Stimulated activated naive CD8-positive, alpha-beta T cell treated with anti-CD3 and anti-CD28 coated beads, Interleukin-15, amount 100 ng/mL, for 72 hours (primary cell): ENCODE measurements around the gene TLCD3B.

Source experiments
- ATAC-seq: fragments of 150-1000 bp; cut with Tn5 transposase; 2 replicates; pipeline ENCODE4 v1.10.0; 2021; ENCODE audit warnings: mild to moderate bottlenecking, moderate library complexity
- DNase-seq, 2 donors: peaks; one replicate each; pipeline ENCODE4 v3.0.0; 2021 to 2022
- H3K27ac Mint-ChIP-seq, 2 donors: one replicate each; pipeline ENCODE4 v1.8.0; 2022; ENCODE audit warnings: mild to moderate bottlenecking in 2 of 2, mixed read lengths in 2 of 2, moderate library complexity in 2 of 2
- H3K27me3 Mint-ChIP-seq: one replicate; pipeline ENCODE4 v1.8.0; 2022; ENCODE audit warnings: mixed read lengths
- H3K4me1 Mint-ChIP-seq: one replicate; pipeline ENCODE4 v1.8.0; 2022; ENCODE audit warnings: mild to moderate bottlenecking, mixed read lengths
- H3K4me3 Mint-ChIP-seq, 2 donors: one replicate each; pipeline ENCODE4 v1.8.0; 2022; ENCODE audit warnings: mild to moderate bottlenecking in 2 of 2, mixed read lengths in 2 of 2, moderate library complexity in 1 of 2
- H3K9me3 Mint-ChIP-seq, 2 donors: one replicate each; pipeline ENCODE4 v1.8.0; 2022; ENCODE audit warnings: mixed read lengths in 2 of 2

TLCD3B gene

GRCh38 chr16:30005341-30006094 is 25.6 kb downstream of the TLCD3B start:
- peaks cover 29% of the 10 kb centered on the region for H3K4me1 Mint-ChIP-seq
- no peaks in the 10 kb centered on the region for H3K9me3 Mint-ChIP-seq
- H3K27ac Mint-ChIP-seq = no peak overlapping the region
- H3K27me3 Mint-ChIP-seq = peaks cover 26% of the 10 kb centered on the region
- DNase-seq (peak; percentile 39 to 45), ATAC-seq (peak; percentile 68)
- no peak overlapping the region for H3K4me3 Mint-ChIP-seq

DNA sequence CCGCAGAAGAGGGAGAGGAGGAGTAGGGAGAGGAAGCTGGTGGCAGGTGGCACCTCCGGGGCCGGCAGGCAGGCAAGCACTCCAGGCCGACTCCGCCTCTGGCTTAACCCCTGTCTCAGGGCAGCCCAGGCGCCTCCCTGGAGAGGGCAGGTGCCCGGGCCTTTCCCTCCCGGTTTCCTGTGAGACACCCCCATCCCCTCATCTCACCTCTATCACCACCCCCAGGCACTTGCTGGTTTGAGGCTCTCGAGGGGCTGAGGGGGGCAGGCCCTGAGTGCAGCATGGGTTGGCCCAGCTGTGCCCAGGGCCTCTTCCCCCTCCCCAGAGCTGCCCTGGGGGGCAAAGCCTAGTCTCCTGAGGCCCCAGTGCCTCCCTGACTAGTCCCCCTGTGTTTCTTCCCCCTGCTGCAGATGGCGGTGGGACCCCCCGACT is 26.2 kb downstream of the TLCD3B start:
- H3K27ac Mint-ChIP-seq = peak overlapping the region in 1 of 2 donors; percentile 93
- H3K9me3 Mint-ChIP-seq = no peaks in the 10 kb centered on the region
- no peak overlapping the region for H3K4me3 Mint-ChIP-seq
- peaks cover 22% of the 10 kb centered on the region for H3K4me1 Mint-ChIP-seq
- H3K27me3 Mint-ChIP-seq = peaks cover 19% of the 10 kb centered on the region
- peak; percentile 31 for ATAC-seq
- no peak for DNase-seq

DNA sequence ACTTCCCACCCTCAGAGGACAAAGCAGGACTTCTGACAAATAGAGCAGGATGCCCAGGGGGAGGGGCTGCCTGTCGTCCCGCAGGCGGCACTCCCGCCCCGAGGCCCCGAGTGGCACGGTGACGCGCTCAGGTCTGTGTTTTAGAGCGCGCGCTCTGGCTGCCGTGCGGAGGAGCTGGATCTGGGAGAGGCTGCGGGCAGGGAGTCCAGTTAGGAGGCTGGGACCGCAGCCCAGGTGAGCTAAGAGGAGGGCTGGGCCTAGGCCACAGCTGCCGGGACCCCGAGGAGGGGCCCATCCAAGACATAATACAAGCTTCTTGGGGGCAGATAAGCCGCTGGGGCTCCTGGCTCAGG is 26.7 kb downstream of the TLCD3B start:
- peaks cover 15% of the 10 kb centered on the region for H3K27me3 Mint-ChIP-seq
- H3K4me3 Mint-ChIP-seq = no peak overlapping the region
- DNase-seq = no peak

GRCh38 chr16:30003670-30004423 is 27.2 kb downstream of the TLCD3B start:
- ATAC-seq (no peak), DNase-seq (no peak)
- H3K4me1 Mint-ChIP-seq = peaks cover 13% of the 10 kb centered on the region
- no peaks in the 10 kb centered on the region for H3K9me3 Mint-ChIP-seq
- H3K27ac Mint-ChIP-seq = peak overlapping the region in 1 of 2 donors; percentile 88
- peaks cover 9% of the 10 kb centered on the region for H3K27me3 Mint-ChIP-seq
- H3K4me3 Mint-ChIP-seq = no peak overlapping the region

More for the DNA sequence above, 26.7 kb downstream of the TLCD3B start:
- no peak for ATAC-seq
- no peaks in the 10 kb centered on the region for H3K9me3 Mint-ChIP-seq
- peaks cover 18% of the 10 kb centered on the region for H3K4me1 Mint-ChIP-seq
- peak overlapping the region in 1 of 2 donors; percentile 52 for H3K27ac Mint-ChIP-seq

DNA sequence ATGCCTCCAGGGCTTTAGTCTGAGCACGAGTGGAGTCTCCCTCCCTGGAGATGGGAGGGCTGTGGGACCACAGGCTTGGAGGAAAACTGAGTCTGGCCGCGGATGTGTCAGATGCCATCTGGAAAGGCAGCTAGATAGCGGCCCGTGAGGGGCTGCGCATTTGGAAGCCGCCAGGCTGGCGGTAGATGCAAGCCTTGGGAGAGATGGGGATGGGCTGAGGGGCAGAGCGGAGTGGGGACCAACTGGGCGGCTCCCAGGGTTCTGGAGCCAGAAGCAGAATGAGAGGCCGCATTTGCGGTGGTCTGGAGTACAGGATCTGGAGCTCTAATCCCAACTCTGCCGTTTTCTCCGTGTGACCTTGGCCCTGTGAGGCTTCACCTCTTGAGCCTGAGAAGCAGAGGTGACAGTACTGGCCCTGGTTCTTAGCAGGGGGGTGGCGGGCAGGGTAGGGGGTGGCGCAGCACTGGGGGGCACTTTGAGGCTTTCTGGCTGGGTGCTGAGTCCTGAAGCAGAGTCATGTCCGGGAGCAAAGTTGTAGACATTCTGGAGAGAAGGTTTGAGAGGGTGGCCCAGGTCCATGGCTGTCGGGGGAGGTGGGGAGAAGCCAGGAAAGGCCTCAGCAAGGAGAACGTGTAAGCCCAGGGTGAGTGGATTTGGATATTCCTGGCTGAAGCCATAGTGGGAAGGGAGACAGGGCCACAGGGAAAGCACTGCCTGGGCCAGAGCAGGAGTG is 28.3 kb downstream of the TLCD3B start:
- H3K4me3 Mint-ChIP-seq = no peak overlapping the region
- H3K27me3 Mint-ChIP-seq = peaks cover under 1% of the 10 kb centered on the region
- no peaks in the 10 kb centered on the region for H3K9me3 Mint-ChIP-seq
- ATAC-seq (no peak), DNase-seq (no peak)
- H3K4me1 Mint-ChIP-seq = peaks cover 17% of the 10 kb centered on the region
- peak overlapping the region; percentile 5 to 40 for H3K27ac Mint-ChIP-seq

DNA sequence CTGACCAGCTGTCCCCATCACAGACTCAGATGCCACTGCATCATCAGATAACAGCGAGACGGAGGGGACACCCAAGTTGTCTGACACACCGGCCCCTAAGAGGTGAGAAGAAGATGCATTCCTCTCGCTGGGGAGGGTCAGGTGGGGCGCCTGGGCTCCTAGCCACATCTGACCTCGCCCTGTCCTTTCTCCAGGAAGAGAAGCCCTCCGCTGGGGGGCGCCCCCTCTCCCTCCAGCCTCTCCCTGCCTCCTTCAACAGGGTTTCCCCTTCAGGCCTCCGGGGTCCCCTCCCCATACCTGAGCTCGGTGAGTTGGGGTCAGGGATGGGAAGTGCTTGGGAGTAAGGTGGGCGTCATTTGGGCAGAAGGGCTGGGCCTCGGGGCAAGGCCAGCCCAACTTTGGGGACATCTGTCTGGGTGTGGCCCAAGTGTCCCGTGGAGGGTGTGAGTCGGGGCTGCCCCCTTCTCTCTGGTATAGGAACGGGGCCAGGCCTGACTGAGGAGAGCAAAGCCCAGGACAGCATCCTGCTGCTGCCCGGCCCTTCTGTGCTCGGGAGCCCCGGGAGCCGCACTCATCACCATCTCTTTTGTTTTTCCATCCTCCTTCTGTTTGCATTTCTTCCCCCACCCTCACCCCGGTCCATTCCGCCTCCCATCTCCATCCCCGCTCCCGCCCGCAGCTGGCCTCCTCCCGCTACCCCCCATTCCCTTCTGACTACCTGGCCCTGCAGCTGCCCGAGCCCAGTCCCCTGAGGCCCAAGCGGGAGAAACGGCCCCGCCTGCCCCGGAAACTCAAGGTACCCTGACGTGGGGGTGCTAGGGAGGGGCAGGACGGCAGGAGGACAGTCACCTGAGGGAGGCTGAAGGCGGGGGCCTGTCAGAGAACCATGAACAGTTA is 30.1 kb downstream of the TLCD3B start:
- DNase-seq (no peak), ATAC-seq (no peak)
- Mint-ChIP-seq H3K4me1 (peaks cover 31% of the 10 kb centered on the region), H3K4me3 (no peak overlapping the region), H3K27me3 (no peaks in the 10 kb centered on the region), H3K9me3 (no peaks in the 10 kb centered on the region), H3K27ac (no peak overlapping the region)

- no peak overlapping the region for H3K4me3 Mint-ChIP-seq
- peak overlapping the region in 1 of 2 donors; percentile 73 for H3K27ac Mint-ChIP-seq
- peaks cover 34% of the 10 kb centered on the region for H3K4me1 Mint-ChIP-seq
- no peaks in the 10 kb centered on the region for H3K27me3 Mint-ChIP-seq
- no peak for DNase-seq
- no peak for ATAC-seq
- H3K9me3 Mint-ChIP-seq = no peaks in the 10 kb centered on the region
Measured at GRCh38 chr16:29999605-30000004, 31.5 kb downstream of the TLCD3B start.

GRCh38 chr16:29996766-29997250 is 34.3 kb downstream of the TLCD3B start:
- ATAC-seq (no peak), DNase-seq (no peak)
- Mint-ChIP-seq H3K4me3 (peak overlapping the region; percentile 98 to 100), H3K27ac (peak overlapping the region; percentile 98 to 100), H3K4me1 (peaks cover 45% of the 10 kb centered on the region), H3K27me3 (no peaks in the 10 kb centered on the region), H3K9me3 (no peaks in the 10 kb centered on the region)

- no peaks in the 10 kb centered on the region for H3K27me3 Mint-ChIP-seq
- no peaks in the 10 kb centered on the region for H3K9me3 Mint-ChIP-seq
- DNase-seq (peak; percentile 99), ATAC-seq (peak; percentile 99)
- H3K4me1 Mint-ChIP-seq = peaks cover 45% of the 10 kb centered on the region
- H3K27ac Mint-ChIP-seq = peak within 1 kb of the TSS; percentile 98 to 100
- H3K4me3 Mint-ChIP-seq = peak within 1 kb of the TSS; percentile 98 to 100
Measured at GRCh38 chr16:29995911-29996765, 34.9 kb downstream of the TLCD3B start, which contains the start of gene INO80E. TSS of gene INO80E (plus strand) at chr16:29996241. CDS start at chr16:29996311, 70 bp downstream.

GRCh38 chr16:29995324-29995910 is 35.7 kb downstream of the TLCD3B start, which contains the start of gene HIRIP3:
TSS of gene HIRIP3 (minus strand) at chr16:29995617. CDS start at chr16:29995605, 12 bp downstream.
- Mint-ChIP-seq H3K27me3 (no peaks in the 10 kb centered on the region), H3K4me1 (peaks cover 45% of the 10 kb centered on the region), H3K4me3 (peak within 1 kb of the TSS; percentile 98 to 100), H3K27ac (peak within 1 kb of the TSS; percentile 98 to 100), H3K9me3 (no peaks in the 10 kb centered on the region)
- peak; percentile 76 for ATAC-seq
- peak; percentile 88 to 90 for DNase-seq

- Mint-ChIP-seq H3K4me1 (peaks cover 45% of the 10 kb centered on the region), H3K9me3 (no peaks in the 10 kb centered on the region), H3K27ac (peak overlapping the region; percentile 98 to 100), H3K4me3 (peak overlapping the region; percentile 98 to 100), H3K27me3 (no peaks in the 10 kb centered on the region)
- ATAC-seq (peak; percentile 46), DNase-seq (no peak)
Measured at GRCh38 chr16:29994600-29995323, 36.3 kb downstream of the TLCD3B start.

- Mint-ChIP-seq H3K27ac (peak overlapping the region in 1 of 2 donors; percentile 70), H3K4me1 (peaks cover 45% of the 10 kb centered on the region), H3K9me3 (no peaks in the 10 kb centered on the region), H3K27me3 (no peaks in the 10 kb centered on the region), H3K4me3 (peak overlapping the region; percentile 98 to 100)
- no peak for ATAC-seq
- DNase-seq = no peak
Measured at GRCh38 chr16:29993903-29994599, 37.0 kb downstream of the TLCD3B start.
